ENCODE measurements around the gene PLEKHH3.

The PLEKHH3 gene

GRCh38 chr17:42676424-42677011, at the start of gene PLEKHH3:
PLEKHH3 (minus strand) TSS chr17:42676994; CDS start chr17:42676563, 431 bp downstream.
- DNase-seq, result peak in 1 of 2 donors; percentile 14

DNA sequence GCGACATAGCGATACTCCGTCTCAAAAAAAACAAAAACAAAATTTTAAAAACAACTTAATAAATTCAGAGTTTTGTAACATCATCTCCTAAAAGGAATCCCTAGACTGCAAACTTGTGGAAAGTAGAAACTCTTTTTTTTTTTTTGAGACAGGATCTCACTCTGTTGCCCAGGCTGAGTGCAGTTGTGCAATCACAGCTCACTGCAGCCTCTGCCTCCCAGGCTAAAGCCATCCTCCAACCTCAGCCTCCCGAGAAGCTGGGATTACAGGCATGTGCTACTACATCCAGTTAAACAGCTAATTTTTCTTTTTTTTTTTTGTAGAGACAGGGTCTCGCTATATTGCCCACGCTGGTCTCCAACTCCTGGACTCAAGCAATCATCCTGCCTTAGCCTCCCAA, 48.3 kb upstream of the PLEKHH3 start:
- DNase-seq, result no peak

DNA sequence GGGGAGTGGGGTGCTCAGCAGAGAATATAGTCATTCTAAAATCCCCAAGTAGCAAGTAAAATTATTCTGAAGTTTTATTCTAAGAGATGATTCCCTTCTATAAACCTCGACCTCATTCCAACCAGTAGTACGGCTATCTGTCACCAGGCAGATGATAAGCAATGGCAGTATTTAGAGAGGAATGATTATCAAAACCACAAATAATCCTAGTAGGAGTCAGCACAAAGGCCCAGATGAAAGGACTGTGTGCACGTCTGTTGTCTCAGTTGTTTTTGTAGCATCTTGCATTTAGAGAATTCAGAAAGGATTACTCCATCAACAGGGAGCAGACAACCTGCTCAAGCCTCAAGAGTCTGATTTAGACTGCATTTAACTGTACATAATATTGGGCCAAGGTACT, 46.8 kb upstream of the PLEKHH3 start:
- DNase-seq, result no peak

- DNase-seq, result peak; percentile 30 to 74
Measured at GRCh38 chr17:42720996-42721583, 44.3 kb upstream of the PLEKHH3 start.

DNA sequence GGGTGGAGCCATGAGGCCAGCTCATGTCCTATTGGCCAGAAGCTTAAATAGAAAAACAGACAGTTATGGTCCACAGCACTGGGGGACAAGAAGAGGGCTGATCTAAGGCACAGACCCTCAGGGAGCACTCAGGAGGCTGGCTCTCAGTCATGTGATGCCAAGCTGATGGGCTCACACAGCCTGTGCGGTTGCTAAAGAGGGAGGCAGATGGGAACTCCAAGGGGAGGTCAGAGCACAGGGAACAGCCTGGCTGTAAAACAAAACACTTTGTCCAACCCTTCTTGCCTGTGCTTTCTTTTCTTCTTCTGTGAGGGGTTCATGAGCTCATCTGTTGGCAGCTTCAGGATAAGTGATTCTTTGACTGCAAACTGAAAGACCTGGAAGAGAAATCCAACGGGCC, 32.8 kb upstream of the PLEKHH3 start:
- no peak for DNase-seq

DNA sequence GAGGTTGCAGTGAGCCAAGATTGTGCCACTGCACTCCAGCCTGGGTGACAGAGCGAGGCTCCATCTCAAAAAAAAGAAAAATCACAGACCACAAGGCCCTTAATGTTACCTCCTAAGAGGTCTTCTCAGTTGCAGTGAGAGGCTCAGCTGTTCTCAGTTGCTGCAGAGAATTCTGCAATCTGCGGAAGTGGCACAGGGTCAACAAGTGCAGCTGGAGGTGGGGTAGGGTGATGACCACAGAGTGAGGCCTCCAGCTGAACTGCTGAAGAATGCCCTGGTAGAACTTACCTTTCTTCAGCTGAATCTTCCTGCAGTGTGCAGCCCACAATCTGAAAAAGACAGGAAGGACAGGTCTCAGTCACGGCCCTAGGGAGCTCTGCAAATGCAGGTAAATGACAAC, 31.8 kb upstream of the PLEKHH3 start:
- DNase-seq, result no peak

DNA sequence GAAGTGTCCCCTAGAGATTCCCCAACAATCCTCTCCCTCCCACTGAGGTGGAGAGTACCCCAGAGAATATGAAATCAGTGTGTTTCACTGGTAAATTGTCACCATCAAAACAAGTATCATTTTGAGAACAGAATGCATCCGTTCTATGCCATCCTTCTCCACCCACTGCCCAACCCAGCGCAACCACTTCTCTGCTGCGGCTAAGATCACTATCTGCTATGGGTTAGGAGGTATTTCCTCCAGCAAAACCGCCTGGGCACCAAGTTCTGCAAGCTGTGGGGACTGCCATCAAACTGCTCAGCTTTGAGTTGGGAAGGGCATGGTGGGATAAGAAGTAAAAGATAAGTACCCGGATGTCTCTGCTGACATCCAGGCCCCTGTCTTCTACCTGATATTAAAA, 29.9 kb upstream of the PLEKHH3 start:
- DNase-seq, result peak; percentile 37 to 66

- DNase-seq, result no peak
Measured at GRCh38 chr17:42704837-42705494, 28.2 kb upstream of the PLEKHH3 start.

DNA sequence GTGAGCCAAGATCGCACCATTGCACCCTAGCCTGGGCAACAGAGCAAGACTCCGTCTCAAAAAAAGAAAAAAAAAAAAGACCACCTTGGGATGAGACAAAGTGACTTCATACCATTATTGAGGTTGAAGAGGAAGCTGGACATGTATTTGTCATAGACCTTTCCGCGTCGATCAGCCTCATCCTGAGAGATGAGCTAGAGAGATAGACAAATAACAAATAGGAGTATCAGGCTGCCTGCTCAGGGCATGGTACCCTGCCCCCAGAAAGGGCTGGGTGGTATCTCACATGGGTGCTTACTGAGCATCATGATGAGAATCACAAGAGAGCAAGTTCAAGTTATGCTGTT, 27.7 kb upstream of the PLEKHH3 start:
- no peak for DNase-seq

DNA sequence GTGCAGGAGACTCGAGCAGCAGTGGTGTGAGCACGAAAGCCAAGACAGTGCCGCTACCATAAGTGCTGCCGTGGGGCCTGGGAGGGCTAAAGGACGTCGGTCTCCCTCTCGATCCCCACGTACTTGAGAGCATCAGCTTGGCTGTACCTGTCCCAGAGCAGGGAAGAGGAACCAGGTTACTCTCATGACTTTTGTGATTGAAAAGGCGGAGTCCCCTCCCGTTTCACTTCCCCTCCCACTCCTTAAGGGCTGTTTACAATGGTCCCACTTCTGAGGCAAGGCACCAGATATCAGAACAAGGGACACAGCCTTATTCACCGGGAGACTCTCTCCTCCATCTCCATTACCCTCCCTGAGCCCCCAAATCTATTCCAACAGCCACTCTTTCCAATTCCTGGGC, 25.7 kb upstream of the PLEKHH3 start:
- no peak for DNase-seq

DNA sequence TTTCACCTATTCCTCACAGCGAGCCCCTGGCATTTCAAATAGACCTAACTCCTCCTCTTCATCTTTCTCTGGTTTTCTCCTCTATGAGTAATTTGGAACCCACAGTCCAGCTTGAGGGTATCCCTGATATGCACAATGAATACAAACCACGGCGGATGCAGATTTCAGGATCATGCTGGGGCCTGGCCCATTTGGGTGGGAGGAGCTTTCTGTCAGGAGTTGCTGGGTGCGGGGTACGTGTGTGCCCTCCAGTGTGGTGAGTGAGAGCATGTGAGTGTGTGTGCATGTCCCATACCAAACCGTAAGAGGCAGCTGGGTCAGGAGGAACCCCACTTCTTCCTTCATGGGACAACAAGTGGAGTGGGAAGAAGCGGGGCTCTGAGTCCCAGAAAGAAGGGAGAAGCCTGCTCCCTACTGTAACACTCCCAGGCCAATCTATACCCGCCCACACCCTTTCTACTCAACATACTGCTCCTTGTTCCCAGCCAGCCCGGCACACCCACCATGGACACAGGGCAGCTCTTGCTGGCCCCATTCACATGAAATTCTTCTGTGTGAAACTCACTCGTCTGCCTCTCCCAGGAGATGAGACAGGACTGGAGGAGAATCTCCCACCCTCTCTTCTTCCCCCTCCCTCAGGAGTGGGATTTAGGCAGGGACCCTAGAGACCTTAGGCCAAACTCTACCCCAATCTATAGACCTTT, 23.9 kb upstream of the PLEKHH3 start:
- DNase-seq, result no peak

GRCh38 chr17:42699415-42699740, 22.6 kb upstream of the PLEKHH3 start:
- no peak for DNase-seq

- DNase-seq, result no peak
Measured at GRCh38 chr17:42698736-42699414, 22.1 kb upstream of the PLEKHH3 start.

DNA sequence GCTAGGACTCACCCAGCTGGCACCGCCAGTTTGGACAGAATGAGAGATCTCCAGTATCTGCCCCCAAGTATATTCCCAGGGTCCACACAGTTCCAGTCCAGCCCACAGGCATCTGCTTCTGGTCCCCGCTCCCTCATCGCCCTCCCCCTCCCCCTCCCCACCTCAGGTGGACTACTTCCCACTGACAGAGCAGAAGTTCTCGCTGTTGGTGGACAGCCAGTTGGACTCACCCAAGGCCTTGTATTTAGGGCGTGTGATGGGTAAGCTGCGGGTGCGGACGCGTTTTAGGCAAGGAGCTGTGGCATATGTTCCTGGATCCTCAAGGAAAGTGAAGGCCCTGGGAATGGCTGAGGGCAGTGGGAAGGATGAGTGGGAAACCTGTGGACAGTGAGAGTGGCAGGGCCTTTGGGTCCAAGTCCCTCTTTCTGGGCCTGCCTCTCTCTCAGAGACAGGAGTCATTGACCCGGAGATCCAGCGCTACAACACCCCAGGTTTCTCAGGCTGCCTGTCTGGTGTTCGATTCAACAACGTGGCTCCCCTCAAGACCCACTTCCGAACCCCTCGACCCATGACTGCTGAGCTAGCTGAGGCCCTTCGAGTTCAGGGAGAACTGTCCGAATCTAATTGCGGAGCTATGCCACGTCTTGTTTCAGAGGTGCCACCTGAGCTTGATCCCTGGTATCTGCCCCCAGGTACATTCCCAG, 20.5 kb upstream of the PLEKHH3 start:
- no peak for DNase-seq

- no peak for DNase-seq
Measured at GRCh38 chr17:42695500-42695899, 18.7 kb upstream of the PLEKHH3 start.

DNA sequence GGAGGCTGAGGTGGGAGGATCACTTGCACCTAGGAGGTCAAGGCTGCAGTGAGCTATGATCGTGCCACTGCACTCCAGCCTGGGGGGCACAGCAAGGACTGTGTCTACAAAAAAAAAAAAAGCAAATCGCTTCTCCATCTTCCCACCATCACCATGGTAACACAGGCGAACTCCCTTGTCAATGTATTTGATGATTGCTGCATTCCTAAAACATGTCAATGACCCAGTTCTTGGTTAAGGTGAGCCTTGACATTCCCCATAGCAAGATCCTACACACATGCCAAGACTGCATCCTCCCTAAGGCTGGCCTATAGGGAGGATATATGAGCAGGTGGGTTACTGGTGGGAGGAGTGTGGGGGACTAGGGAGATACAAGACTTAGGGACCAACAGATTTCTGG, 17.7 kb upstream of the PLEKHH3 start:
- no peak for DNase-seq

GRCh38 chr17:42692489-42692888, 15.7 kb upstream of the PLEKHH3 start:
- DNase-seq, result no peak

GRCh38 chr17:42691021-42691545, 14.3 kb upstream of the PLEKHH3 start:
- no peak for DNase-seq

- no peak for DNase-seq
Measured at GRCh38 chr17:42690596-42690995, 13.8 kb upstream of the PLEKHH3 start.

DNA sequence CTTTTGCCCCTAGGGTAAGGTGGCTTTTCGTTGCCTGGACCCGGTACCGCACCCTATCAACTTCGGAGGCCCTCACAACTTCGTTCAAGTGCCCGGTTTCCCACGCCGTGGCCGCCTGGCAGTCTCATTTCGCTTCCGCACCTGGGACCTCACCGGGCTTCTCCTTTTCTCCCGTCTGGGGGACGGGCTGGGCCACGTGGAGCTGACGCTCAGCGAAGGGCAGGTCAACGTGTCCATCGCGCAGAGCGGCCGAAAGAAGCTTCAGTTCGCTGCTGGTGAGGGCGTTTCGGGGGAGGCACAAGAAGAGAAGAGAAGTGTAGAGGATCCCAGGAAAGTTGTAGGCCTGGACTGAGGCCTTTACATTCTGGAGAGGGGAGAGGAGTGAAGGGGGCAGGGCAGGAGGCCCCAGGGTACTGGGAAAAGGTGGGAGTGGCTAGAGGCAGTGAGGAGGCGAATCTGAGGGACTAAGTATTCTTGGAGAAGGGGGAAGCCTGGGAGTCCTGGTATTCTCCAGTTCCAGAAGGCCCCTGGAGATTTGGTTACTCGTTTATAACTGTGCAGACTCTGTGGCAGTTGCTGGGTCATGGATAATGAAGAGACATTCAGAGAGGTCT, 11.0 kb upstream of the PLEKHH3 start:
- no peak for DNase-seq

DNA sequence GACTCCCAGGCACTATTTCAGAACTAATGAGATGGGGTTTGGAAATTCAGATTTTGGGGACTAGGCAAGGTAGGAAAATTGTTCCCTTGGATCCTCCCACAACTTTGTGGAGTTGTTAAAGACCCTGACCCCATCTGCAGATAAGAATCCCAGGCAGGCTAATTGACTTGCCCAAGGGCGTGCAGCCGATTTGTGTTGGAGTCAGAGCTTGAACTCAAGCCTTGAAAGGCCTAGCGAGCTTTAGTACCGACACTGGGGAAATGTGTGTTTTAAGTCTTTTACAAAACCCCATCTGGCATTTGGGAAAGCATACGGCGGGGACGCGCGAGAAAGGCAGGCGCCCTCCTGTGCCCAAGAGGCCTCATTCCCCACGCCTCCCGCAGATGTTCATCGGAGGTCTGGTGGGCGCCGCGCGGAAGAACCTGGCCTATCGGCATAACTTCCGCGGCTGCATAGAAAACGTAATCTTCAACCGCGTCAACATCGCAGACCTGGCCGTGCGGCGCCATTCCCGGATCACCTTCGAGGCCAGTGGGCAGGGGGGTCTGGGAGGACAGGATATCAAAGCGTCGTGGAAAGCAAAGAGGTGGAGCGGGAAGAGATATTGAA, 9.8 kb upstream of the PLEKHH3 start:
- DNase-seq, result no peak

GRCh38 chr17:42685831-42686230, 9.0 kb upstream of the PLEKHH3 start:
- no peak for DNase-seq
